A172 (cell line): Measurements from ENCODE around the gene TMEM98. TPM values are rescaled to one million over a fixed set of nuclear protein-coding genes. Genes with fewer than 3 reads are reported as not detected.
"Not testable (repeated sequence)": the region's sequence is repeated elsewhere in the genome, so short reads cannot be mapped to it uniquely, and the experiment has no call there.

Experiments
- DNase-seq: peaks from one replicate; pipeline ENCODE4 v3.0.0-alpha.2; 2015; ENCODE audit warnings: low spot score
- total RNA-seq: library from RNA; depleted of rRNA; stranded (reverse); fragments of >200 nt; shearing (Covaris generic); gene quantifications from 2 replicates; pipeline ENCODE4 v1.2.3, GENCODE V29; 2014

The TMEM98 gene
- total RNA-seq, 1 experiment from 2014 or later = not detected

DNA sequence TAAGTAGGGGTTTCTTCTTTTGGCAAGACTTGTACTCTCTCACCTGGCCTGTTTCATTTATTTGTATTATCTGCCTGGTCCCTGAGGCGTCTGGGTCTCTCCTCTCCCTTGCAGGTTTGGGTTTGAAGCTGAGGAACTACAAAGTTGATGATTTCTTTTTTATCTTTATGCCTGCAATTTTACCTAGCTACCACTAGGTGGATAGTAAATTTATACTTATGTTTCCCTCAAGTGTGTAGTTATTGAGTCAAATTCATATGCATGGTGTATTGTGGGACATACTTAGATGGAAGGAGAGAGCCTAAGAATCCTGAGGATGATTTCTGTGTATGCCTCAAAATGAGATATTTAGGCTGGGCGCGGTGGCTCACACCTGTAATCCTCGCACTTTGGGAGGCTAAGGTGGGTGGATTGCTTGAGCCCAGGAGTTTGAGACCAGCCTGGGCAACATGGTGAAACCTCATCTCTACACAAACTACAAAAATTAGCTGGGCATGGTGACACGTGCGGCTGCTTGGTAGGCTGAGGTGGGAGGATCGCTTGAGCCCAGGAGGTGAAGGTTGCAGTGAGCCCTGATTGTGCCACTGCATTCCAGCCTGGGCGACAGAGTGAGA is 13.6 kb downstream of the TMEM98 start:
- DNase-seq = no peak

DNA sequence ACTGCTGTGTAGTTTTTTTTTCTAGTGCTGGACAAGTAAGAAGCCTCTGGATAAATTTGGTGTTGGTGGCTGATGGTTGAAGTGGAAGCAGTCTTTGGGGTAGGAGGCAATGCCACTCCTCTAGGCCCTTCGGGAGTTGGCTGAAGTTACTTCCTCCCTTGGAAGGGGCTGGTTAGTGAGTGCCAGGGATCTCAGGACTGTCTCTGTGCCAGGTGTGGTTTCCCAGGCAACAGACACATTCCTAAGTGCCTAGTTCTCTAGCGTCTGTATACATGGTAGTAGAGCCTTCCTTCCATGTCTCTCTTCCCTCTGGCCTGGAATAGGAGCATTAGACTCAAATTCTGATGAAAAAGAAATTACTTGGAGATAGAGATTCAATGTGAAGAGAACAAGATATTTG is 15.3 kb downstream of the TMEM98 start:
- DNase-seq = no peak

DNA sequence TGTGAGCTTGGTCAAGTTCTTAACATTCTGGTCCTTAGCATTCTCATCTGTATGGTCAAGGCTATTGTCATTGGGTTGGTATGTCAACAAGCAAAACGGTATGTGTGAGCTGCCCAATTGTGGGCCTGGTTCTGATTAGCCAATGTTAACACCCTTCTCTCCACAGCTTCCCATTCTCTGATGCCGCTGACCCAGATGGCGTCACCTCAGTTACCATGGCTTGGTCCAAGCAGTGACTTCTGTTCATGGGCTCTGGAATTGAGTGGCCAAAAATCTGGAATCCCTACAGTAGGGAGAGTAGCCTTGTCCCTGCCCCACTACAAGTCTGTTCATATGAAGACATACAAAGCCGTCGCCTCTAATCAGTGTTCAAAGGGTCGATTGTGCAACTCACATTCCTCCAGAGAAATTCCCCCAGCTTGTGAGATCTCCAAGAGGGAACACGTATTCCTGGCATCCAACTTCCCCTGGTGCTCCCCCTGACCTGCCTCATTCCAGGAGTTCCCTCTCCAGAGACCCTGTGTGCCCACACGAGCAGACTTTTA is 15.8 kb downstream of the TMEM98 start:
- DNase-seq = no peak

DNA sequence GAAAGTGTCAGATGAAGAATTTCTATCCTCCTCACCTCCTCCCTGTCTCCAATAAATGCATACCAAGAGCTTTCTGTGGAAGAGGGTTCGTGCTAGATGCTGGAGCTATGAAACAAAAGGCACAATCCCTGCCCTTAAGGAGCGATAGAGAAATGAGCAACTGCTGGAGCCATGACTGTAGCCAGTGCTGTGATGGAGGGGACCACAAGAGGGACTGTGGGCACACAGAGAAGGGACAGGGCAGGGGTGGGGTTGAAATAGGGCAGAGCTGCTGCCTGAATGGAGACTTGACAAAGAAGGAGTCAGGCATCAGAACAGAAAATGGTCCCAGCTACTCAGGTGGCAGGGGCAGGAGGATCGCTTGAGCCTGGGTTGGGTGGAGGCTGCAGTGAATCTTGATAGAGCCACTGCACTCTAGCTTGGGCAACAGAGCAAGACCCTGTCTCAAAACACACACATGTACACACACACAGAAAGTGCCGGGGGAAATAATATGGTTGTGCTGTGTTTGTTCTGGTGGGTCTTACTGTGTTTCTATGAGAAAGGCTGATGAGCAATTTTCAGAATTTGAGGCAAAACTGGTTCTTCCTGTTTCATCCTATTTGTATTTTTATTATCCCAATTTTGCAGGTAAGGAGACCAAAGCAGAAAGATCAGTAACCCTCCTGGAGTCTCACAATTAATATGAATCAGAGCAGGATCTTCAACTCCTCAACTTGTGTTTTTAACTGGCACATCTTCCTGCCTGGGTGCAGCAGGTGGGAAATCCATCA is 16.5 kb downstream of the TMEM98 start:
- no peak for DNase-seq

DNA sequence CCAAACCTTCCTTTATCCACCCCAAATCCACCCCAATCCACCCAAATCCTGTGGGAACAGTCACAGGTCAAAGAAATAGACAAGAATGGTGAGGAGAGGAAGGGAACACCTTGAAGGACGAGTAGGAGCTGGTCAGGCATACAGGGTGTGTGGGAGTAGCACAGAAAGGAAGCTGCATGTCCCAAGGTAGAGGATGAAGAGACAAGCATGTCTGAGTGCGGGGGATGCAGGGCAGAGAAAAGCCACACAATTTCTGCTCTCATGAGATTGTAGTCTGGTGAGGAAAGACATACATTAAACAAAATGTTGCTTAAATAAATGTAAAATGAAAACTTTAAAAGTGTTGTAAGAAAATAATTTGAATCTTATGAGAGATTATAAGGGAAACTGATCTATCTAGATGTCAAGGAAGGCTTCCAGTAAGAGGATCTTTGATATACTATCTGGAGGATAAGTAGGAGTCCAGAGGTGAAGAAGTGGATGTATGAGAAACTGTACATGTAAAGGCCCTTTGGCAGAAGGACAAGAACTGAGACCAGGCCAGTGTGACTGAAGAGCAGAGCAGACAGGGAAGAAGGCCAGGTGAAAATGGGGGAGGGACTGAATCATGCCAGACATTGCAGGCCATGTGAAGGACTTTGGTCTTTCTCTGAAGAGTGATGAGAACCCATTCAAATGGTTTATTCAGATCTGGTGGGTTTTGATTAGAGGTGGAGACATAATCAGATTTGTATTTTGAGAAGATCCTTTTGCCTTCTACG is 18.6 kb downstream of the TMEM98 start:
- DNase-seq = no peak

DNA sequence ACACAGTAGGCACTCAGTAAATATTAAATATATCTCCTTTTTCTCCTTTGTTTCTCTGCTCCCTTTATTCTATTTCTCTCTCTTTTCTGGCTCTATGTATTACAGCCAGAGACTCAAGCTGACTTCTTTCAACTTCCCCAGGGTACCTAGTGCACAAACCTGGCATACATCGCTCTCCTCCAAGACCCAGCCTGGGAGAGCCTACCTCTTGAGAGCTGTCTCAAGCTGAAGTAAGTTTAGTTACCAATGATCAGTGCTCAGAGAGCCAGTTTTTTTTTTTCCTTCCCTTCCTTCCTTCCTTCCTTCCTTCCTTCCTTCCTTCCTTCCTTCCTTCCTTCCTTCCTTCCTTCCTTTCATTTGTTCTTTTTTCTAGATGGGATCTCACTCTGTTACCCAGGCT is 19.8 kb downstream of the TMEM98 start:
- DNase-seq = no peak

DNA sequence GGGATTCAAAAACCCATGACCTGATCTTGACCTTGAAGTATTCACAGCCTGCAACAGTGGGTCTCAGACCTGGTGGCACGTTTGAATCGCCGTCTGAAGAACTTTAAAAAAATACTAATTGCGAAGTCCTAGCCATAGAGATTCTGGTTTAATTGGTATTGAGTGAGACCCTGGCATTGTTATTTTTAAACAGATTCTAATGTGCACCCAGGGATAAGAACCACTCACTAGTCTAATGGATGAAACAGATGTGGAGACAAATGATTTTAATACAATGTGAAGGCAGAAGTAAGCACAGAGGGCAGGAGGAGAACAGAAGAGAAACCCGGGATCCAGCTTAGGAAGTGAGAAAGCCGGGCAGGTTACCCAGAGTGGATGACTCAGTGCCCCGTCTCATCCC is 21.2 kb downstream of the TMEM98 start:
- DNase-seq = no peak

DNA sequence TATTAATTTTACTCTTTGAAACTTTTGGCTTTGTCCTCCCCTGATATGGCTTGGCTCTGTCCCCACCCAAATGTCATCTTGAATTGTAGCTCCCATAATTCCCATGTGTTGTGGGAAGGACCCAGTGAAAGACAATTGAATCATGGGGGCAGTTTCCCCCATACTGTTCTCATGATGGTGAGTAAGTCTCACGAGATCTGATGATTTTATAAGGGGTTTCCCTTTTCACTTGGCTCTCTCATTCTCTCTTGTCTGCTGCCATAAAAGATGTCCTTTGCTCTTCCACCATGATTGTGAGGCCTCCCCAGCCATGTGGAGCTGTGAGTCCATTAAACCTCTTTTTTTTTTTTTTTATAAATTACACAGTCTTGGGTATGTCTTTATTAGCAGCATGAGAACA is 24.5 kb downstream of the TMEM98 start:
- DNase-seq = not testable (repeated sequence)

DNA sequence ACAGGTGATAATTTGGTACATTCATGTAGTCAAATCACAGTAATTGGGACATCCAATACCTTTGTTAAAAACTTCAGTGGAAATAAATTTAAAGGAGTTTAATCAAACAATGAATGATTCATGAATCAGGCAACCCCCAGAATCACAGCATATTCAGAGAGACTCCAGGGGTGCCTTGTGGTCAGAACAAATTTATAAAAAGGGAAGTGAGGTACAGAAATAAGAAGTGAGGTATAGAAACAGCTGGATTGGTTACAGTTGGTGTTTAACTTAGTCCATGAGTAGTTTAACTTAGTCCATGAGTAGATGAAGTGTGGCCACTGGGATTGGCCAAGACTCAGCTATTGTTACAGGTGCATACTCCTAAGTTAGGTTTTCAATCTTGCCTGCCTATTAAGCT is 25.1 kb downstream of the TMEM98 start:
- no peak for DNase-seq

DNA sequence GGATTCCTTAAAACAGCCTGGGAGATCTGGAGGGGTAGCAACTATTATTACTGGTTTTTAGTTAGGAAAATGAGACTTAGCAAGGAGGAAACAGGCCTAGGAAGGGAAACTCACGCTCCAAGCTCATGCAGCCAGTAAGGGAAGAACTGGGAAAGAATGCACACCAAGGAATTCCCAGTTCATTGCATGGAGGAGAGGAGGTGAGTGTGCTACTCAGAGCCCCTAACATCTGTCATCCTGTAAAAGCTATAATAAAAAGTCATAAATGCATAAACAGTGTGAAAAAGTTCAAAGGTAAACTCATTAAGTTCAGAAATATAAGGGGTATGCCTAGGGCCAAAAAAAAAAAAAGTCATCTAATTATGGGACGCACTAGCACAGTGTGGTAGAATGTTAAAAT is 25.9 kb downstream of the TMEM98 start:
- no peak for DNase-seq

DNA sequence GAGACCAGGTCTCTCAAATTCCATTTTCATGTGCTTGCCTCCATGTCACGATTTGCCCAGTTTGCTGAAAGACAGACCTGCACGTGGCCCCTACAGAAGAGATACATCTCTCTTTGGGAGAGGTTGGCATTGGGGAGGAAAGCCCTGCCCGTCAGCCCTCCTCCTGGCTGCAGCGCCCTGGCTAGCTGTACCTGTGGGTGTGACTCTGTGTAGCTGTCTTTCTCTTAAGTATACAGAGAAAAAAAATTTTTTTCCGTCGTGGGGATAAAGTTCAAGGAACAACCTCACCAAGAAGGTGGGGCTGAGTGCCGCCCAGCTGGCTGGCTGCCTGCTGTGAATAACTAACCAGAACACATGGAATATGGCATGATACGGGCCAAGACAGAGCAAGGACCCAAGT is 26.5 kb downstream of the TMEM98 start:
- DNase-seq = no peak

DNA sequence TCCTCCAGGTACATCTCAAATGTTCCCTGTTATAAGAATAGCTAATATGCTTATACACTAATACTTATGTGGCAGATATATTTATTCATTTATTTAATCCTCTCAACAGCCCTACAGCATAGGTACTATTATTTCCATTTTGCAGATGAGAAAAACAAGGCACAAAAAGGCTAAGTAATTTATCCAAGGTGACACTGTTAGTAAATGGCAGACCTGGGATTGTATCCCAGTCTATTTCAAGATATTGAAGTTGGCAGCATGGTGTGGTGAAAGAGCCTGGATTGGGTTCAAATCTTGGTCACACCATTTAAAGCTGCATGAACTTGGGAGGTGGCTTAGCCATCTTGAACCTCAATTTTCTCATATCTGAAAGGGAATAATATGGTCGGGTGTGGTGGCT is 27.2 kb downstream of the TMEM98 start:
- DNase-seq = no peak

DNA sequence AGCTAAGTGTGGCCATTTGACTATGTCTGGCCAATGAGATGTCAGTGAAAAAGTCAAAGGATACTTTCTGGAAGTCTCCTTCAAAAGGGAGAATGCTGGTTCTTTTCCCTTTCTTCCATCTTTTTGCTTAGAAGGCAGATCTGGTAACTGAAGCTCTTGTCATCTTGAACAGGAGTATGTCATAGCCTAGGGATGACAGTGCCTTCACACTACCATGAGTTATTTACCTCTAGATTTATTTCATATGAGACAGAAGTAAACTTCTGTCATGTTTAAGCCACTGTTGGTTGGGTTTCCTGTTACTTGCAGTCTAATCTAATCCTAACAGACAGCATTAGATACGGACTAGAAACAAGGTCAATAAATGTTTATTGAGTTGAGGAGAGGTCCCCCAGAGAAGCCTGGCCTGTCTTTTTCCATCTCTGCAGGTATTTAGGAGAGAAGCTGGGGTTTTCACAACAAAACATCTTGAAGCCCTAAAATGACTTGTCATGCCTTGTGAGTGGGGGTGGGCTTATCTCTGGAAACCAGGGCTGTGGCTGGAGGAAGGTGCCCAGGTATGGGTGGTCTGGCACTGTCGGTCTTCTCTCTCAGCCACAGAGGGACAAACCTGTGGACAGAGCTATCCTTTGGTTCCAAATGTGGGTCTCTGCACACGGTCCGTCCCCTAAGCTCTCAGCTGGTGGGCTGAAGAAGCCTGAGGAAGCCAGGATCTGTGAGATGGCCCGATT is 28.5 kb downstream of the TMEM98 start:
- no peak for DNase-seq

DNA sequence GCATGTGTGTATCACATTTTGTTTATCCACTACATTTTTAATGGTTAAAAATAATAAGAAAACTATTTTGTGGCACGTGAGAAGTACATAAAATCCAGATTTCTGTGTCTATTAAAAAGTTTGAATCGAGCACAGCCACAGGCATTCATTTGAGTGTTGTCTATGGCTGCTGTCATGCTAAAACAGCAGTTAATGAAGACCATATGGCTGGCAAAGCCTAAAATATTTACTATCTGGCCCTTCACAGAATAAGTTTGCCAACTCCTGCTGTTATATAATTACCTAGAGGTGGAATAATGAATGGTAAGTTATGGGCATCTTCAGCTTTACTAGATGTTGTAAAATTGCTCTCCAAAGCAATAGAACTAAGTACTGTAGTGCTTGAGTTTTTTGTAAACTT is 30.5 kb downstream of the TMEM98 start:
- DNase-seq = no peak

DNA sequence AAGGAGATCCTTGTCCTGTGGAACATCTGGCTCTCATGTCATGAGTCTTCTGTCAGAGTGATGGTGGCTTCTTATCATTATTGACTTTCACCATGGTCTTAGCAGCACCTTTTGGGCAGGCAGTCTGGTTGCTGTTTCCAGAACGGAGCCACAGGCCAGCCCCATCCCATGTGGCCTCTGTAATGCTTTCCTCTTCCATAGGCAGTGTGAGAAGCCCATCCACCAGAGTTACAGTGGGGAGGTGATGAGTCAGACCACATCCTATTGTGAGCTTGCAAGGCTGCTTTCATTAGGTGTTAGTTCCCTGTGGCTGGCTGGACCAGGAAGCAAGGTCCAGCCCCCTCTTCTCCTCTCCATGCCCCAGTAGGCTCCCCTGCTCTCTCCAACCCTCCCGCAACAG is 32.9 kb downstream of the TMEM98 start:
- no peak for DNase-seq

DNA sequence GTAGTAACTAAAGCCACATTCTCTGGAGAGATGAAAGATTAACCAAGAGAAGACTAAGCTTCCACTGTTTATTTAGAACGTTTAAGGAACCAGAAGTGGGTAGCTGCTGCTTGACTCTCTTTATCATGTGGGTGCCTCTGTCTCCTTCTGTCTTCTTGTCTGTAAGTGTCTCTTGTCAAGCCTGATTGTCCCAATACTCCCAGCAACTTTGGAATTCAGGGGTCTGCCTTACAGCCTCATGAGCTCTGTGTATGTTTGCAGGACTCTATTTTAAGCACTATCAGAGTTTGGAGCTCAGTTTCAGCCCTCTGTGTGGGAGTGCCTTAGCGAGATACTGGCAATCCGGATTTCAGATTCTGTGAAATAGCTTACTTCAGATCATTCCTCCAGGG is 34.4 kb downstream of the TMEM98 start:
- no peak for DNase-seq

DNA sequence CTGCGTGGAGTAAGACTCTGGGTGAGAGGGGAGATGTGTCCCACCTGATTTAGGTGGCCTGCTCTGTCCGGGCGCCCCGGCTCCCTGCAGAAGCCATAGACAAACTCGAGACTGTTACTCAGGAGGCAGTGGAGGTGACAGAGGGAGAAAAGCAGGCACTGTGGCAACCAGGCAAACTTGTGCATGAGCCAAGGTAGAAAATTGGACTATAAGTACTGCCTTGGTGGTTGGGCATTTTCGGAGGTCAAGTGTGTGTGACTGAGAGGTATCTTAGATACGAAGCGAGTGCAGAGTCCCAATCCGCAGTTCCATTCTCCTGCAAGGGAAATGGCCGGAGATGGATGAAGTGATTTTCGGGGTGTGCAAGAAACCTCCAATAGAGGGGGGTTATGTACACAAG is 36.6 kb downstream of the TMEM98 start:
- no peak for DNase-seq

DNA sequence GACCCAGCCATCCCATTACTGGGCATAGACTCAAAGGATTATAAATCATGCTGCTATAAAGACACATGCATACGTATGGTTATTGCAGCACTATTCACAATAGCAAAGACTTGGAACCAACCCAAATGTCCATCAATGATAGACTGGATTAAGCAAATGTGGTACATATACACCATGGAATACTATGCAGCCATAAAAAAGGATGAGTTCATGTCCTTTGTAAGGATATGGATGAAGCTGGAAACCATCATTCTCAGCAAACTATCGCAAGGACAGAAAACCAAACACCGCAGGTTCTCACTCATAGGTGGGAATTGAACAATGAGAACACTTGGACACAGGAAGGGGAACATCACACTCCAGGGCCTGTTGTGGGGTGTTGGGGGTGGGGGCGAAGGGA is 41.3 kb downstream of the TMEM98 start:
- DNase-seq = not testable (repeated sequence)

DNA sequence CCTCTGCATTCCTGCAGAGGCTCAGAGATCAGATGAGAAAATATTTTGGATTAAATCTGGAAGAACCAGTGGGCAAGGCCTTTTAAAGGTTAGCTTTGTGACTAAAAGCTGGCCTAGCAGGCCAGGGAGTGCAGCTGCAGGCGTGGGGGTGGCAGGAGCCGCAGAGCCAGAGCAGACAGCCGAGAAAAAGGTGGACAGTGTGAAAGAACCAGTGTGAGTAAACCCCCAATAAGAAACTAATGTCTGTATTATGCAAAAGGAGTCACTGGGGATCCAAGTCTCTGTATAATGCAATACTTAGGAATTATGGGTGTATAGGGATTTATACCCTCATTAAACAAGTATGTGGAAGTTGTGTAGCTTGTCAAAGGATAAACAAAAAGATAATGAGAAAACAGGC is 42.3 kb downstream of the TMEM98 start:
- DNase-seq = no peak

DNA sequence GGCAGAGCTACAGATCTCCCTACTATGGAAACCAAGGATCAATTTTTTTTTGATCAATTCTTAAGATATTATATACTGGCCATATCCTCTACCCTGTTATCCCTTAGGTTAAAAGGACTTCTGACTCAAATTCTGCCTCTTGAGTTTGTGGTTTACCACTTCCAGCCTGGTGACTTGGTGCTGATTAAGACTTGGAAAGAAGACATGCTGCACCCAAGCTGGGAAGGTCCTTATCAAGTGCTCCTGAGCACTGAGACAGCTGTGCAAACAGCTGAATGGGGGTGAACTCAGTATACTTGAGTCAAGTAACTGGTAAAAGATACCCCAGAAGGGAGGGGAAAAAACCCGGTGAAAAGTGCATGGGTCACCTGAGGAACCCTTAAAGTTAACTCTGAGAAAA is 43.2 kb downstream of the TMEM98 start:
- no peak for DNase-seq

DNA sequence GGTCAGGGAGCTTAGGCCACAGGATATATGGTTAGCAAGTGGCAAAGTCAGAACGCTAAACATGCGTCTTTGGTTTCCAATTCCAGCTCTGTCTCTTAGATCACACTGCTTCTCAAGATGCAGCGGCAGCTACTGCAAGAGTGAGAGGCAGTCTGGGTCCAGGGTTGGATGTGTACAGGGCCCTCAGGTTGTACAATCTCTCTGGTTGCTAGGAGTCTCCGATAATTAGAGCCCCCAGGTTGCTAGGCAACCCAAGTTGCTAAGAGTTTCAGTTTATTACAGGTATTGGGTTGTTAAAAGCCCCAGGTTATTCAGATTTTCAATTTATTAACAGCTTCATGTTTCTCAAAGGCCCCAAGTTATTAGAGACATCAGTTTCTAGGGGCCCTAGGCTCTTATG is 48.2 kb downstream of the TMEM98 start:
- no peak for DNase-seq

DNA sequence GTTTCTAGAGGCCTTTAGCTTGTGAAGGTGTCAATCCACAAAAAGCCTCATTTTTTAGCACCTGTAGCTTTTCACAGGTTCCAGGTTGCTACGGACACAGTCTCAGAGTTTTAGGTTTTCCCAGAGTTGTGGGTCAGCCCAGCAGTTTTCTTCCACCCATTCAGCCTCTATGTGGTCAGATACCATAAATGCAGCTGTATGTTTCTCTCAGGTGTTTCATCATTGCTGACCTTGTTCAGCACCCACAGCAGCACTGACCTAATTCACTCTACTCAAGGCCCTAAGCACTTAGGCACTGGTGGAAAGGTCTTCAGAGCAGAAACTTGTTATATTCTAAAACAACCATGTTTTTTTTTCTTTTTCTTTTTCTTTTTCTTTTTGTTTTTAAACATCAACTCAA is 48.7 kb downstream of the TMEM98 start:
- DNase-seq = no peak
